Calu3 (cell line): Measurements from ENCODE around the gene SMARCA2. TPM values are rescaled to one million over a fixed set of nuclear protein-coding genes. Genes with fewer than 3 reads are reported as not detected.

Source experiments
- BruUV-seq: library from RNA; stranded (reverse); fragments of 400-500 nt; replicated peaks from 2 replicates; lab custom pipeline; 2021; lab: Mats Ljungman, UMichigan
- CTCF ChIA-PET: fragments of 300-600 bp; sonication (Branson Sonifier 250); formaldehyde crosslinking; loops from one replicate; lab custom pipeline; 2022; ENCODE audit warnings: antibody characterized with exemption; lab: Charles Lee
- DNase-seq: peaks from one replicate; pipeline ENCODE4 v3.0.0; 2022
- H3K27ac Mint-ChIP-seq: one replicate; pipeline ENCODE4 v1.8.0; 2022; ENCODE audit warnings: mixed read lengths; ENCODE audit not compliant: unreplicated experiment
- H3K27me3 Mint-ChIP-seq: one replicate; pipeline ENCODE4 v1.8.0; 2022; ENCODE audit warnings: mixed read lengths; ENCODE audit not compliant: unreplicated experiment
- H3K36me3 Mint-ChIP-seq: one replicate; pipeline ENCODE4 v1.8.0; 2022; ENCODE audit warnings: mild to moderate bottlenecking, moderate library complexity, mixed read lengths; ENCODE audit not compliant: insufficient read depth, unreplicated experiment
- H3K4me1 Mint-ChIP-seq: one replicate; pipeline ENCODE4 v1.8.0; 2022; ENCODE audit warnings: mild to moderate bottlenecking, low read depth, mixed read lengths; ENCODE audit not compliant: unreplicated experiment
- H3K4me3 Mint-ChIP-seq: one replicate; pipeline ENCODE4 v1.8.0; 2022; ENCODE audit warnings: mild to moderate bottlenecking, low read depth, moderate library complexity, mixed read lengths; ENCODE audit not compliant: unreplicated experiment
- H3K9me3 Mint-ChIP-seq: one replicate; pipeline ENCODE4 v1.8.0; 2022; ENCODE audit warnings: low read depth, mixed read lengths; ENCODE audit not compliant: unreplicated experiment
- intact Hi-C: fragments of 100-400 bp; cut with micrococcal nuclease; formaldehyde crosslinking; loops from one replicate; pipeline ENCODE4 v1.10.0; 2022; ENCODE audit not compliant: unreplicated experiment
- total RNA-seq: library from RNA; stranded (reverse); gene quantifications from 2 replicates; pipeline ENCODE4 v1.2.3, GENCODE V29; 2022
- TF ChIP-seq, protein P1 (sequence below): fragments of 200-600 bp; IDR thresholded peaks from one replicate; pipeline ENCODE4 v1.8.0; 2022; ENCODE audit warnings: antibody characterized with exemption; ENCODE audit not compliant: unreplicated experiment

Gene SMARCA2
- total RNA-seq, 1 experiment from 2014 or later = 47.4 TPM

DNA sequence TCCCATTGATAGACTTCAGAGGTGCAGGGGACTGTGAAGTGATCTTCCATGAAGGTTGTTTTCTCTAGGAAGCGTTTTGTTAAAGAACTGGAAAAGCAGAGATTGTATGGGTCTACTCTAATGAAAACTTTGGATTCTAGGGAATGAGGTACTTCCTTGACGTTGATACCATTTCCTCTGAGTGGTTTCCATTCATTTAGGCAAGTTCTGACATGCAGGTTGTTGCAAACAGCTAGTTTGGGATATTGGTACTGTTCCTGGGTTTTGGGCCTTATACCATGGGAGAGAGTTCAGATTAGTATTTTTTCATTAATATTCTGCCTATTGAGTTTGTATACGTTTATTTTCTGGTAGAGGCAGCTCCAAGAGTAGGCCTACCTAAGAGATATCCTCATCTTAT, 25.7 kb downstream of the SMARCA2 start:
- CTCF ChIA-PET = no interaction called here

DNA sequence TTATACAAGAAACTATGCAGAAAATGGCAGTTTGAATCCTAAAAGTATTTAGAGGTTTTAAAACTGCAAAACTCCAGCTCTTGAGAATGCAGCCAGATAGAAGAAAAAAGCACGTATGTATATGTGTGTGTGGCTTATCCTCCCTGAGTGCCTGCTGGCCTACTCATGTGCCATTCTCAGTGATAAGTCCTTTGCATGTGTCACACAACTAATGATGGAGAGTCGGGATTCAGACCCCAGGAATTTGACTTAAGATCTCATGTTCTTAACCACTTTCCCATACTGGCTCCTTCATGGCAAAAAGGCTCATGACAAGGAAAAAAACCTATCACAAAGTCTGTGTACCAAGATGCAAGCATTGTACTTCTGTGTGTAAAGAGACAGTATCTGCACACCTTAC, 26.6 kb downstream of the SMARCA2 start:
- intact Hi-C loops = no loop called here
- H3K27me3 Mint-ChIP-seq = no peaks in the 10 kb centered on the region
- H3K4me1 Mint-ChIP-seq = no peaks in the 10 kb centered on the region
- no peaks in the 10 kb centered on the region for H3K9me3 Mint-ChIP-seq
- CTCF ChIA-PET = no interaction called here
- no peak overlapping the region for H3K27ac Mint-ChIP-seq
- H3K4me3 Mint-ChIP-seq = no peak overlapping the region
- no peak for DNase-seq
- TF ChIP-seq, protein P1, sequence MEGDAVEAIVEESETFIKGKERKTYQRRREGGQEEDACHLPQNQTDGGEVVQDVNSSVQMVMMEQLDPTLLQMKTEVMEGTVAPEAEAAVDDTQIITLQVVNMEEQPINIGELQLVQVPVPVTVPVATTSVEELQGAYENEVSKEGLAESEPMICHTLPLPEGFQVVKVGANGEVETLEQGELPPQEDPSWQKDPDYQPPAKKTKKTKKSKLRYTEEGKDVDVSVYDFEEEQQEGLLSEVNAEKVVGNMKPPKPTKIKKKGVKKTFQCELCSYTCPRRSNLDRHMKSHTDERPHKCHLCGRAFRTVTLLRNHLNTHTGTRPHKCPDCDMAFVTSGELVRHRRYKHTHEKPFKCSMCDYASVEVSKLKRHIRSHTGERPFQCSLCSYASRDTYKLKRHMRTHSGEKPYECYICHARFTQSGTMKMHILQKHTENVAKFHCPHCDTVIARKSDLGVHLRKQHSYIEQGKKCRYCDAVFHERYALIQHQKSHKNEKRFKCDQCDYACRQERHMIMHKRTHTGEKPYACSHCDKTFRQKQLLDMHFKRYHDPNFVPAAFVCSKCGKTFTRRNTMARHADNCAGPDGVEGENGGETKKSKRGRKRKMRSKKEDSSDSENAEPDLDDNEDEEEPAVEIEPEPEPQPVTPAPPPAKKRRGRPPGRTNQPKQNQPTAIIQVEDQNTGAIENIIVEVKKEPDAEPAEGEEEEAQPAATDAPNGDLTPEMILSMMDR = no peak
- no peaks in the 10 kb centered on the region for H3K36me3 Mint-ChIP-seq
- no TSS peak for BruUV-seq

More for the DNA sequence above, 25.7 kb downstream of the SMARCA2 start:
- DNase-seq = no peak
- Mint-ChIP-seq H3K9me3 (no peaks in the 10 kb centered on the region), H3K27ac (no peak overlapping the region), H3K4me3 (no peak overlapping the region), H3K4me1 (no peaks in the 10 kb centered on the region), H3K36me3 (no peaks in the 10 kb centered on the region), H3K27me3 (no peaks in the 10 kb centered on the region)
- intact Hi-C loops = no loop called here
- TF ChIP-seq, protein P1 = no peak
- BruUV-seq = no TSS peak

DNA sequence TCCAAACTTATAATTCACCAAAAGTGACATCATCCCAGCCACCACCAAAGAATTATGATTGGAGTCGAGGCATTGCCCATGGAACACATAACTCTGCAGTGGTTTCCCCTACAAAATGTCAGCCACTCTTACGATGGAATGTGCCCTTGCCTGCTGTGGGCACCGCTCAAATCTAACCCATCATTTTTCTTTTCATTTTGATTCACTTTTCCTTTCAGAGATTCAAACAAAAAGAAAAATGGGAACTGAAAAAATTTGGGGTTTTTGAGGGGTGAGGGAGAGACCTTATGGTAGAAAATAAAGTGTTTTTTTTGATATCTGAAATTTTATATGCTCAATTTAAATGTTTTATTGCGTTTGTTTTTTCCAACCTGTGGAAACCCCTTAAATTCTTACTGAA, 28.1 kb downstream of the SMARCA2 start:
- H3K9me3 Mint-ChIP-seq = no peaks in the 10 kb centered on the region
- TF ChIP-seq, protein P1 = no peak
- BruUV-seq = no TSS peak
- no peak overlapping the region for H3K27ac Mint-ChIP-seq
- no peak for DNase-seq
- H3K4me1 Mint-ChIP-seq = no peaks in the 10 kb centered on the region
- CTCF ChIA-PET = no interaction called here
- no peaks in the 10 kb centered on the region for H3K36me3 Mint-ChIP-seq
- no peaks in the 10 kb centered on the region for H3K27me3 Mint-ChIP-seq
- intact Hi-C loops = no loop called here
- H3K4me3 Mint-ChIP-seq = no peak overlapping the region

DNA sequence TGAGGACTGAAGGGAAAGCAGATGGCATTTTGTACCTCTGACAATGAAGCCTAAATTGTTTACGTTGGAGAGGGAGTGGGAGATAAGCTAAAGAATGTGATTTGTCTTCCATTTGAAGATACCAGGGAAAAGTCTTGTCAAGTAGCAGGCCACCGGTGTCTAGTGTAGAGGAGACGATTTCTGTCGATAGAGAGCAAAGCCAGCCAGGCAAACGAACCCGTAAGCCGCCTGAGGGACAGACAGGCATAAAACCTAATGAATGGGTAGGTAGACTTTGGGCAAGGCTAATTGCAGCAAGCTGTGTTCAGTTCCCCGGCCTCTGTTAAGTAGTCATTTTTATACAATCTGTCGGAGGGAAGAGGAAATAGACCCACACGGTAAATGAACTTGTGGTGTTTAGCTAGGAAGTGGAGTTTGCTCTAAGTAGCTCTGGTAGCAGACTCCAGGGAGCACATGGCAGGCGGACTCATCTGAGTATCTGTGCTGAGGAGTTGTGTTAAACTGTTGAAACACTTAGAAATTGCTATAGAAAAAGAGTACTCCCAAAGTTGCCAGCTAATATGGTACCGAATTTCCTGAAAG, 28.8 kb downstream of the SMARCA2 start:
- BruUV-seq = no TSS peak
- intact Hi-C loops = no loop called here
- no peaks in the 10 kb centered on the region for H3K36me3 Mint-ChIP-seq
- no peaks in the 10 kb centered on the region for H3K9me3 Mint-ChIP-seq
- CTCF ChIA-PET = no interaction called here
- no peaks in the 10 kb centered on the region for H3K27me3 Mint-ChIP-seq
- no peak for DNase-seq
- H3K4me1 Mint-ChIP-seq = no peaks in the 10 kb centered on the region
- no peak overlapping the region for H3K4me3 Mint-ChIP-seq
- TF ChIP-seq, protein P1 = no peak
- no peak overlapping the region for H3K27ac Mint-ChIP-seq
